Testis (tissue), 3 donors: Measurements from ENCODE around the gene INPP5A. TPM values are rescaled to one million over a fixed set of nuclear protein-coding genes. Genes with fewer than 3 reads are reported as not detected.

ENCODE experiments used
- DNase-seq: peaks from one replicate; pipeline ENCODE4 v3.0.0-alpha.2; 2019
- H3K27ac ChIP-seq, 2 donors: fragments of 200-600 bp; sonication (generic); one replicate each; pipeline ENCODE4 v1.5.1; 2019
- H3K27me3 ChIP-seq: fragments of 200-600 bp; sonication (generic); one replicate; pipeline ENCODE4 v1.5.1; 2019
- H3K36me3 ChIP-seq: fragments of 200-600 bp; sonication (generic); one replicate; pipeline ENCODE4 v1.5.1; 2017; ENCODE audit warnings: low read depth; ENCODE audit errors: missing control alignments
- H3K4me1 ChIP-seq: fragments of 200-600 bp; sonication (generic); one replicate; pipeline ENCODE4 v1.5.1; 2019
- H3K4me3 ChIP-seq, 2 donors: fragments of 200-600 bp; sonication (generic); one replicate each; pipeline ENCODE4 v1.5.1; 2017 to 2019
- H3K9me3 ChIP-seq: fragments of 200-600 bp; sonication (generic); one replicate; pipeline ENCODE4 v1.5.1; 2017
- CTCF ChIP-seq, 3 experiments: fragments of 450-650 bp in 2 of 3; fragments of 200-600 bp in 1 of 3; sonication (generic) in 1 of 3; IDR thresholded peaks; one replicate each; pipeline ENCODE4 v1.5.1; 2016 to 2019; ENCODE audit warnings: antibody characterized with exemption in 3 of 3, mild to moderate bottlenecking in 2 of 3, moderate library complexity in 1 of 3
- POLR2A ChIP-seq: fragments of 450-650 bp; IDR thresholded peaks from one replicate; pipeline ENCODE4 v1.6.1; 2017; ENCODE audit warnings: antibody characterized with exemption, mild to moderate bottlenecking, moderate library complexity
- WGBS, 2 donors: methylation state at CpG; one replicate each; pipeline ENCODE4 v1.1.5; 2018; 5-methylcytosine and 5-hydroxymethylcytosine counted together
- intact Hi-C: fragments of 100-400 bp; cut with DNase I; formaldehyde crosslinking; loops from one replicate; pipeline ENCODE4 v1.15.1; 2023; ENCODE audit warnings: low total_unique reads
- polyA plus RNA-seq: library from polyadenylated mRNA; stranded (reverse); fragments of 350-450 nt; fragmentation: Illumina TruSeq; extraction: RNeasy Lipid Tissue Mini Kit (QIAGEN cat#74804); gene quantifications from one replicate; pipeline ENCODE4 v1.2.3, GENCODE V29; 2014; ENCODE audit warnings: low read depth, low replicate concordance; ENCODE audit not compliant: insufficient read depth
- total RNA-seq, 2 donors: library from RNA; depleted of rRNA; stranded (reverse); fragments of >200 nt; gene quantifications; one replicate each; pipeline ENCODE4 v1.2.3, GENCODE V29; 2016

Gene INPP5A
- total and polyA plus RNA-seq, 3 donors from 2014 or later = 54.1 to 103 (median 73.0) TPM

- TF ChIP-seq CTCF (IDR thresholded peaks at IDR 0.05) (no peak), POLR2A (no peak)
- Histone ChIP-seq H3K4me3 (no peak overlapping the region), H3K36me3 (no peaks in the 10 kb centered on the region), H3K4me1 (no peaks in the 10 kb centered on the region), H3K27me3 (no peaks in the 10 kb centered on the region), H3K27ac (no peak overlapping the region), H3K9me3 (no peaks in the 10 kb centered on the region)
- intact Hi-C loops = no loop called here
- WGBS, 2 donors = 91% methylated on average over 10 to 38 of the region's 38 CpGs
- DNase-seq = no peak
These were observed 271.9 kb downstream of the INPP5A start for GRCh38 chr10:132809232-132810140.

DNA sequence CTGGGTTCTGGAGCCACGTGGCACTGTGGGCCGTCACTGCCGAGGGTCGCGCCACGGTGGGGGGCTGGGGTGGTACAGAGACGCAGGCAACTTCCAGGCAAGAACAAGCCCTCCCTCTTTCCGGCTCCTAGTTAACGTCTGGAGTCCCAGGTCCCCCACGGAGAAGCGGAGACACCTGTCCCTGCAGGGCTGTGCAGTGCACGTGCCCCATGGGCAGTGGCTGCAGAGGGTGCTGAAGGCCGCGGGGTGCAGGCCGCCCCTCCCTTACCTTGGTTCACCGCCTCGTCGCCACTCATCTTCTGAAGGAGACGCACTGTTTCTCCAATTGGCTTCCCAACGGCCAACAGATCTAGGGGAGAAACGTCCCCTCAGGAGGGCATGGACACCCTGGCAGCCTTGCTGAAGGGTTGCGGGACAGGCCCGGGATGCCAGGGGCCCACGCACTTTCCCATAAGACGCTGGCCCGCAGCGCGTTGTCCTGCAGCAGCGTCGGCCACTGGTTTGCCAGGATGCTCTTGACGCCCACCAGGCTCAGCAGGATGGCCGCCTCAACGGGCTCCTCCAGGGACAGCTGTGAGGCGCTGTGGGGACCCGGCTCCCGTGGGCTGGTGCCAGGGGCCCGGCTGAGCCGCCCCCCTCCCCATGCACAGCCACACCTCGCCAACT, 272.7 kb downstream of the INPP5A start:
- Histone ChIP-seq H3K27me3 (no peaks in the 10 kb centered on the region), H3K9me3 (no peaks in the 10 kb centered on the region), H3K27ac (no peak overlapping the region), H3K4me1 (no peaks in the 10 kb centered on the region), H3K36me3 (no peaks in the 10 kb centered on the region), H3K4me3 (no peak overlapping the region)
- TF ChIP-seq CTCF (IDR thresholded peaks at IDR 0.05) (no peak), POLR2A (no peak)
- intact Hi-C loops = no loop called here
- WGBS, 2 donors = 90 to 98% methylated on average over 14 to 36 of the region's 39 CpGs
- no peak for DNase-seq

DNA sequence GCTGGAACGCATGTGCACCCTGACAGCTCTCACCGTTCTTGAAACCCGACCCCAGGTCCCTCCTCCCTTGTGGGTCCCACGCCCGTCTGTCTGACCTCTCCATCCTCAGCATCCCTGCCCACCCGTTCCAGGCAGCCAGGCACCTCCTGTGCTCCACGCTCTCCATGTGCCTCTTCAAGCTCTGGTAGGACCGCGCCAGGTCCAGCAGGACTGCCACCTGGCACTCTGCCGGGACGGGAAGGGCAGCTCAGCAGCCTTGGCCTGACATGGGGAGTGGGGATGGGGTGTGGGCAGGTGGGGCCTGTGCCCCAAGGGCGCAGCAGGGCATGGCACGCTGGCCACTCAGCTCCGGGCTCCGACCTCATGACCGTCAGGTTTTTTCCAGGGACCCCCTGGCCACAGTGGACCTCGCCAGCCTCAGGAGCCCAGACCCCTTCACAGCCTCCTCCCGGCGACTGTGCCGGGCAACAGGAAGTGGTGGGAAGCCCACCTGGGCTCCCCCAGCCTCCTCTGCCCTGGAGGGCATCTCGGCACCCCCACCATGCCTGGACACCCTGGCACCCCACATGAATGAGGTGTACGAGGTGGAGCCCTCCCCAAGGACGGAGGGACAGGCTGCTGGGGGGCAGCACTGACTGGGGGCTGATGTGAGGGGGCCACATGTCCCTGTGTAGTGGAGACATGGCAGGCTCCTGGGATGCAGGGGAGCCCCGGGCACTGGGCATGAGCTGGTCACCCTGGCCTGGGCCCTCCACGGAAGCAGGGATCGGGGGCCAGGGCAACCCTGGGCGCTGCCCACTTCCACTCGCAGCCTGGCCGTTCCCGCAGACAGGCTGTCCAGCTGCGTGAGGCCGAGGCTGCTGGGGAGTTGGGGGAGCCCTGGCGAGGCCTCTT, 273.5 kb downstream of the INPP5A start:
- Histone ChIP-seq H3K36me3 (no peaks in the 10 kb centered on the region), H3K4me1 (no peaks in the 10 kb centered on the region), H3K4me3 (no peak overlapping the region), H3K27me3 (no peaks in the 10 kb centered on the region), H3K27ac (no peak overlapping the region), H3K9me3 (no peaks in the 10 kb centered on the region)
- 76 to 85% methylated on average over 17 to 33 of the region's 33 CpGs for WGBS, 2 donors
- DNase-seq = no peak
- TF ChIP-seq CTCF (IDR thresholded peaks at IDR 0.05) = no peak
- TF ChIP-seq POLR2A = no peak
- intact Hi-C loops = no loop called here

DNA sequence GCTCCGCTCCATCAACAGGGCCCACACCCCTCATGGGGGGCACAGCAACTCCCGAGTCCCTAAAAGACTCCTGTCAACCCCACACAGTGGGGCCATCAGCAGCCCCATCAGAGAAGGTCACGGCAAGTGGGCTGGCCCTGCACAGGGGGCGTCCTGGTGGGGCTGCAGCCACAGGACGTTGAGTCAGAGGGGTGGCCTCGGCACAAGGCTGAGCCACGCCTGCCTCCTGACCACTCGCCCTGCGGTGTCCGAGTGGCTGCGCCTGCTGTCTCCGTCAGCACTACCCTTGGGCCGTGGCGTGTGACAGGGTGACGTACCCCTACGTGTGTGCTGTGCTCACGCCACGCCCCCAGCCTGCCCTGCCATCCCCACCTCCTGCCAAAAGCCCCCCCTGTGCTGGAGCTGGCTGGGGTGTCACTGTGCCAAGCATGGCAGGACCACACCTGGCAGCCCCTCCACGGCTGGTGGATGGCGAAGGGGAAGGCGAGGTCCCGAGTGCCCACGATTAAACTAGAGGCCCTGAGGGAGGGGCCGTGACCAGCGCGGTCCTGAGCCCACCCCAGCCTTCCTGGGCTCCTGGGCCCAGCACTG, 274.4 kb downstream of the INPP5A start:
- TF ChIP-seq CTCF (IDR thresholded peaks at IDR 0.05) = no peak
- no peak for TF ChIP-seq POLR2A
- 85 to 92% methylated on average over 9 to 26 of the region's 26 CpGs for WGBS, 2 donors
- Histone ChIP-seq H3K27ac (no peak overlapping the region), H3K27me3 (no peaks in the 10 kb centered on the region), H3K4me1 (no peaks in the 10 kb centered on the region), H3K36me3 (no peaks in the 10 kb centered on the region), H3K4me3 (no peak overlapping the region), H3K9me3 (no peaks in the 10 kb centered on the region)
- no peak for DNase-seq
- intact Hi-C loops = no loop called here
